GM19455 (cell line): ENCODE data around the gene EXOC4.
"Not testable (repeated sequence)": the region's sequence is repeated elsewhere in the genome, so short reads cannot be mapped to it uniquely, and the experiment has no call there.

ENCODE experiments used
- ATAC-seq: cut with Tn5 transposase; IDR thresholded peaks from one replicate; pipeline ENCODE4 v1.9.1; 2021; ENCODE audit not compliant: unreplicated experiment

EXOC4 gene

DNA sequence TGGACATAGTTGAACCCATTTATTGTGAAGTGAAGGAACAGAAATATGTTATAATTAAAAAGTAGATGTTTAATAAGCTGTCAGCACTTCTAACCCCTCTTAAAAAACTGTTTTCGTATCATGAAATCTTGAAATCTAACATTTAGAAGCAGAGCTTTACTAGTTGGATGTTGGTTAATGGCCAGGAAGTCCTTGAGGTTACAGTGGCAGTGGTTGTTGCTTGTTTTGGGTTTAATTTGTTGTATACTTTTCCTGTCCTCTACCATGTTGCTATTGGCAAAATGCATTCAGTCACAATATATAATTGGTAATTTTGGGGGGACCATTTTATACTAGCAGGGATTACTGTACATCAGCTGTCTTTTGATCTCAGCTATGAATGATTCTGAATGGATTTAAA lies 60.7 kb downstream of the EXOC4 start:
- no peak for ATAC-seq

- no peak for ATAC-seq
These were observed 61.2 kb downstream of the EXOC4 start for GRCh38 chr7:133314084-133314483.

DNA sequence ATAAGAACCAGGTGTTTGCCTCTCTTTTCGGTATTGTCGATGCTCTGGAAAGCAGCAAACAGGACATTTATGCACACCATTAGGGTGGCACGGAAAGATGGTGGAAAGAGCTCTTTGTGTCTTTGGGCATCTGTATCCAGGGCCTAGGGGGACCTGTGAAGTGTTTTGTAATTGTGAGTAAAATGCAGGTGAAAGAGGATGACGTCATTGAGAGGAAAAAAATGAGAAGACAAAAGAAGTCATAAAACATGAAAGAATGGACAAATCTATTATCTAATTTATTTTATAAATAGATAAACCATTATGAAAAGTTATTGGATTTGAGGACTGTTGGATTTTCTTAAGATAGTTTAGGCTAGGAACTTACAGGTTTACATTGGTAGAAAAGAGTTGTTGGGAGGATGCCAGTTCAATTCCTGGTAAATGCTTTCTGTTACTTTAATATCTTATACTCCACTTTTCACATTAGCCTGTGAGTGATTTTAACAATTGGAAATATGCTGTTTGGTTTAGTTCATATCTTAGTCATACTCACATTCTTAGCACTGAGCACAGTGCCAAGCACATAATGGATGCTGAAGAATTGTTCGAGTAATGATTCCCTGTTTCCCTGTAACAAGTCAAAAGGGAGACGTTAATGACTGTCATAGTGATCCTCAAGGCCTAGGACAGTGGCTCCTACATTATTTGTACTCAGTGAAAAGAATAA lies 62.6 kb downstream of the EXOC4 start:
- ATAC-seq: no peak

GRCh38 chr7:133319842-133320241 lies 67.0 kb downstream of the EXOC4 start:
- ATAC-seq: no peak

DNA sequence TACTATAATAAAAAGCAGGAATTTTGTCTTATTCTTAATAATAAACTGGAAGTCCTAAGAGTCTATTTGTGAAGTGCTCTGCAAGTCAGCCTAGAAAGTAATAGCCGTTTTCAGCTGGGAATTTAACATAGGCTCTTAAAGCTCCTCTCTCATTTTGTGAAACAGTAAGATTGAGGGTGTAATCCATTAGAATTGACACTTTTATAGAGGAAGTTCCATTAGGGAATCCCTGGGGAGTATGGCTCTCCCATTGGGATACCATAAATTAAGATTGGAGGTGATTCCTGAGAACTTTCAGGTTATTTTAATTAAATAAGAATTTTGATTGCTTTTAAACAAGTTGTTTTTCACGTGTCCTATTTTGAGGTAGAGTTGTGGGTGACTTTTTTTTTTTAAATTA lies 68.0 kb downstream of the EXOC4 start:
- ATAC-seq: no peak

DNA sequence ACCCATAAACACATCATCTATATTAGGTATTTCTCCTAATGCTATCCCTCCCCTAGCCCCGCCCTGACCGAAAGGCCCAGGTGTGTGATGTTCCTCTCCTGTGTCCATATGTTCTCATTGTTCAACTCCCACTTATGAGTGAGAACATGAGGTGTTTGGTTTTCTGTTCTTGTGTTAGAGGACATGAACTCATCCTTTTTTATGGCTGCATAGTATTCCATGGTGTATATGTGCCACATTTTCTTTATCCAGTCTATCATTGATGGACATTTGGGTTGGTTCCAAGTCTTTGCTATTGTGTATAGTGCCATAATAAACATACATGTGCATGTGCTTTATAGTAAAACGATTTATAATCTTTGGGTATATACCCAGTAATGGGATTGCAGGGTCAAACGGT lies 68.5 kb downstream of the EXOC4 start:
- ATAC-seq: not testable (repeated sequence)

GRCh38 chr7:133326745-133327144 lies 73.9 kb downstream of the EXOC4 start:
- ATAC-seq: not testable (repeated sequence)

GRCh38 chr7:133328021-133328420 lies 75.1 kb downstream of the EXOC4 start:
- ATAC-seq: not testable (repeated sequence)

- no peak for ATAC-seq
These were observed 77.2 kb downstream of the EXOC4 start for GRCh38 chr7:133330085-133330484.

GRCh38 chr7:133331861-133332260 lies 79.0 kb downstream of the EXOC4 start:
- ATAC-seq: no peak

DNA sequence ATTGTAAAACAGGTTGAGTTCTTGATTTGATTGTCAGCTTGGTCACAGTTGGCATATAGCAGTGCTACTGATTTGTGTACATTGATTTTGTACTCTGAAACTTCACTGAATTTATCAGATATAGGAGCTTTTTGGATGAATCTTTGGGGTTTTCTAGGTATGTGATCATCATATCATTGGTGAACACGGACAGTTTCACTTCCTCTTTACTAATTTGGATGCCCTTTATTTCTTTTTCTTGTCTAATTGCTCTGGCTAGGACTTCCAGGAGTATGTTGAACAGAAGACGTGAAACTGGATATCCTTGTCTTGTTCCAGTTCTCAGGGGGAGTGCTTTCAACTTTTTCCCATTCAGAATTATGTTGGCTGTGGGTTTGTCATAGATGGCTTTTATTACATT lies 86.9 kb downstream of the EXOC4 start:
- ATAC-seq: no peak

DNA sequence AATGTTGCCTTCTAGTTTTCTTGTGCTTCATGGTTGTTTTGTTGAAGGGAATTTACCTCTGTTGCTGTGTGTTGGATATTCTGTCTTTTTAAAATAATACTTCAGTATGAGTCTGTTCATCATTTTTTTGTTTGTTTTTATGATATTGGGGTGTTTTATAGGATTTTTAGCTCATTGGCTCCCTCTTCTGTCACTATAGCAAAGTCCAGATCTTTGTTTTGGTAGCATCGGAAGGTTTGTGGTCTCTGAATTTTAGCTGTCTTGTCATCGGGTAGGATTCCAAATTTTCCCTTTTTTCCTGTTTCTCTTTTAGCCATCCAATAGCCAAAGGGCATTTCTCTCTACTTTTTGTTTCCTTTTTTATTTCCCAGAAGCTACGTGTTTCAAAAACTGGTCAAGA lies 91.4 kb downstream of the EXOC4 start:
- no peak for ATAC-seq

DNA sequence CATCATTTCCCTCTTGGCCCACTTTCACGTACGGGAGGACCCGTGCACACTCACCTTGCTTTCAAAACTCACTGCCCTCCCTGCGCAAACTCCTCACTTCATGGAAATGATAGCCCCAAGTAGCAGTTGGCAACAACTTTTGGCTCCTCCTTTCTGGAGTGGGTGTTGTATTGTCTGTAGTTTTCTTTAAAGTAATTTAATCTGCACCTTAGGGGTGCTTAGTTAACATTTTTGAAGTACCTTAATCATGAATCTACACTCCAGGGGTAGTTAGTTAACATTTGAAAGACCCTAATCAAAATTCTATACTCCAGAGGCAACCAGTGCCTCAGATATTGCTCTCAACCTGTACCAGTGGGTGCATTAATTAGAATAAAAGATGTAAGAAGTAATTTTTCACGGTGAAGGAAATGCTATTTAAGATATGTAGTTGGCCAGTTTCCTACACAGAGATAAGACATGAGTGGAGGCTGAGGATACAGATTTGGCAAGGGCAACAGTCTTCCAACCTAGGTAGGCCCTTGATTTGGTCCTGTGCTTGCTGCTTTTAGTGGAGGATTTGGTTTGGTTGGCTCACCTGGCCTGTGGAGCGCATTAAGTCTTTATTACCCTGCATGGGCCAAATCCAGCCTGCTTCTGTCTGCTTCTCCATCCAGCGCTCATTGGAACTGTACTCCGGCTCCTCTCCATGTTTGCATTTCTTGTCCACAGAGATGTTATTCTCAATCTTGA lies 93.0 kb downstream of the EXOC4 start:
- no peak for ATAC-seq

DNA sequence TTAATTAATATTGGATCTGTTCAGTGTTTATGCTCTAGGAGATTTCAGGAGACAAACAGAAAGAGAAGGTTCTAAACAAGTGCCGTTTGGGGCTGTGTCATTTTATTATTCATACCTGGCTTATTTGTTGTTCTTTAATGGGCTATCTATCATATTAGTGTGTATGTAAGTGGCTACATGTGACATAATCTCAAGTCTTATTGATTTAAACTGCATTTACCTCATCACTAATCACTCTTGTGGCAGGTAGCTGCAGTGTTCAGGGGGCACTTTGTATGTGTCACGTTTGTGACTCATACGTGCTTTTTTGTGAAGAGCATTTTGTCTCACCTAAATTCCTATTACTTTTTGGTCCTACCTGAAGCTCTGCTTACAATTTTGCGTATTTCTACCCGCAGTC lies 95.4 kb downstream of the EXOC4 start:
- ATAC-seq: no peak

GRCh38 chr7:133349101-133349500 lies 96.2 kb downstream of the EXOC4 start:
- ATAC-seq: no peak

DNA sequence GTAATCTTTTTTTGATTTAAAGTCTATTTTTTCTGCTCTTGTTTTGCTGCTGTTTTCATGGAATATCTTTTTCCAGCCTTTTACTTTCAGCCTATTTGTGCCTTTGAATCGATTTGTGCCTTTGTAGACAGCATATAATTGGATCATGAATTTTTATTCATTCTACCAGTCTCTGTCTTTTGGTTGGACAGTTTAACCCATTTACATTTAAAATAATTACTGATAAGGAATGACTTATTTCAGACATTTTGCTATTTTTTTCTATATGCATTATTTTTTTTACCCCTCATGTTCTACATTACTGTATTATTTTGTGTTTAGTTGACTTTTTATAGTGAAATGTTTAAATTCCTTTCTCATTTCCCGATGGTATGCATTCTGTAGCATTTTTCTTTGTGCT lies 99.6 kb downstream of the EXOC4 start:
- ATAC-seq: no peak

GRCh38 chr7:133353775-133354174 lies 100.9 kb downstream of the EXOC4 start:
- no peak for ATAC-seq

DNA sequence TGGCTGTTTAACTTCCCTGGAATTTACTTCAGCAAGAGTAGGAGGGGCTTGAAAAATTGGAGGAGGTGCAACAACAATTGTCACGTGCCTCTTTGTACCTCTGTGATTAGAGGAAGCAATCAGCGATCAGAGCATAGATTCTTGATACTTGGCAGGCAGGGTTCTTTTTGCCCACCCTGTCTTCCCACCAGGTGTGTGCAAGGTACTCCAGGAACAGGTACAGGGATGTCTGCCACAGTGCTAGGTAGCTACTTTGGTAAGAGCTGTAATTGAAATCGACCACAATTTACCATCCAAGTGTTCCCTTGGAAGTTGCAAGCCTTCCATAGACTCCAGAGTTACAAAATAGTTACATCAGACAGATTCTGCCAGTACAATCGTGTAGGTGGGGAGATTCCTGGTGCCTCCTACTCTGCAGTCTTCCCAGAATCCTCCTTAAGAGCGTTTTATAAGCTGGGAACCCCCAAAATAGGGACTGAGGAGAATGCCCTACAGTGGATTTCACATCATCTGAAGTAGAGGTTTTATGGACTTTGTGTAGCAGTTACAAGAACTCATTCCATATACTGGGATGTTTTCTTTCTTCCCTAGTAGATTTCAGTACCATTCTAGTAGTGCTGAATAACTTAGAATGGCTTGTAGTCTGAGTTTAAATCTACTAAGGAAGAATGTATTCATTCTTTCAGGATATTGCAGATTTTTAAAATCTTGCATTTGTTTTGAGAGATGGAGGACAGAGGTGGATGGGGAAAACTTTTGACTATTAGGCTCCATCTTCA lies 101.9 kb downstream of the EXOC4 start:
- no peak for ATAC-seq

DNA sequence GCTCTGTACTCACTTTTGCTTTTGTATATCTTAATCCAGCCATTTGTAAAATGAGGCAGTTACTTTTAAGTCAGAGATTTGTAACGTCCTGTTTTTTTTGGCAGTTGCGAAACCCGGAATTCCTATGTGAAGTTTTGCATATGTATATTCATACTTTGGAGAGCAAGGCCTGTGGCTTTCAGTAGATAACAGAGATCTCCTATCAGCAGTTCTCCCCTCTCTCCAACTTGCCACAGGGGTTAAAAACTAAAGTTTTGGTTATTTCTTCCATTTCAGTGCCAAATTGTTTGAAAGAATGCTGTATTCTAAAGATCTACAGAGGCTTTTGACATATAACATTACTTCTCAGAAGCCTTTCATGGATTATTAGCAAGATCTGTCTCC lies 102.4 kb downstream of the EXOC4 start:
- ATAC-seq: no peak

GRCh38 chr7:133355822-133356221 lies 102.9 kb downstream of the EXOC4 start:
- no peak for ATAC-seq

- ATAC-seq: no peak
These were observed 105.8 kb downstream of the EXOC4 start for GRCh38 chr7:133358708-133359107.

GRCh38 chr7:133359449-133359848 lies 106.6 kb downstream of the EXOC4 start:
- no peak for ATAC-seq
